ENCODE data around the gene GDNF.

DNA sequence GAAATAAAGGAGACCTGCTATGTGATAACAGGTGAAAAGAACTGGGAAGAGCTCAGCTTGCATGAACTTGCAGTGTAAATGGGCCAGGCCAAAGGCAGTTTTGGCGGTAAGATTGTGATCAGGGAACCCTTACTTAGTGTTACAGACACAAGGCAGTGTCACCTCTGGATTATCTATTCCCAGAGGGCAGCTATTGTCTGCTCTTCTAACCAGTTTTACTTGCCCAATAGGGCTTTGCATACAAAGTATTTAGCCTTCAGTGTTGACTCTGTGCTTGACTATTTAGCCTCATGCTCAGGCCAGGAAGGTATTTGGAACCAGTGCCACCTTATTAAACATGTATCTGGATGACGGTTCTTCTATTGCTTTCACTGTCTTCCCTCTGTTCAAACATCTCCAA is 38.3 kb downstream of the GDNF start:
- TF ChIP-seq CTCF (IDR thresholded peaks at IDR 0.05 in 4 of 5, conservative IDR thresholded peaks at IDR 0.05 in 1 of 5) (no peak), POLR2A (IDR thresholded peaks at IDR 0.05) (no peak)

All from gastrocnemius medialis (tissue), 4 donors.